WTC11 (cell line): ENCODE results near the gene GLS. TPM values are rescaled to one million over a fixed set of nuclear protein-coding genes. Genes with fewer than 3 reads are reported as not detected.

Experiments
- ATAC-seq: fragments of 200-7000 bp; cut with Tn5 transposase; 2 replicates; pipeline ENCODE4 v1.10.0; 2021; ENCODE audit warnings: mild to moderate bottlenecking, moderate library complexity
- CTCF ChIA-PET: fragments of 300-600 bp; sonication (Branson Sonifier 250); formaldehyde crosslinking; loops from one replicate; lab custom pipeline; 2021; ENCODE audit warnings: antibody characterized with exemption; lab: Charles Lee
- POLR2A ChIA-PET: fragments of 350-600 bp; sonication (Branson Sonifier 250); formaldehyde crosslinking; loops from one replicate; lab custom pipeline; 2021; ENCODE audit warnings: antibody characterized with exemption; lab: Charles Lee
- DNase-seq: peaks from one replicate; pipeline ENCODE4 v3.0.0; 2021; ENCODE audit warnings: low spot score
- H3K27ac Mint-ChIP-seq: 2 replicates; pipeline ENCODE4 v1.8.0; 2021; ENCODE audit warnings: mixed read lengths
- H3K27me3 Mint-ChIP-seq: 2 replicates; pipeline ENCODE4 v1.8.0; 2021; ENCODE audit warnings: low read depth, mild to moderate bottlenecking, moderate library complexity, mixed read lengths
- H3K36me3 Mint-ChIP-seq: 2 replicates; pipeline ENCODE4 v1.8.0; 2021; ENCODE audit warnings: mixed read lengths
- H3K4me1 Mint-ChIP-seq: 2 replicates; pipeline ENCODE4 v1.8.0; 2022; ENCODE audit warnings: mixed read lengths
- H3K4me3 Mint-ChIP-seq: 2 replicates; pipeline ENCODE4 v1.8.0; 2021; ENCODE audit warnings: mild to moderate bottlenecking, moderate library complexity, mixed read lengths
- H3K9me3 Mint-ChIP-seq: 2 replicates; pipeline ENCODE4 v1.8.0; 2021; ENCODE audit warnings: mixed read lengths
- ESRRA ChIP-seq: sonication (generic); formaldehyde crosslinking; IDR thresholded peaks from 2 replicates; pipeline ENCODE4 v1.8.1; 2022; ENCODE audit warnings: mild to moderate bottlenecking, missing genetic modification reagents, borderline replicate concordance
- GTF2I ChIP-seq: fragments of 250-450 bp; sonication (Bioruptor Pico); conservative IDR thresholded peaks from 2 replicates; pipeline ENCODE4 v1.4.0; 2021; ENCODE audit warnings: mild to moderate bottlenecking
- HMGA2 ChIP-seq: fragments of 250-450 bp; sonication (Bioruptor Pico); IDR thresholded peaks from 2 replicates; pipeline ENCODE4 v1.4.0; 2021; ENCODE audit warnings: mild to moderate bottlenecking, moderate library complexity
- MXD4 ChIP-seq: fragments of 250-450 bp; sonication (Bioruptor Pico); IDR thresholded peaks from 2 replicates; pipeline ENCODE4 v1.8.0; 2021; ENCODE audit warnings: mild to moderate bottlenecking, moderate library complexity, borderline replicate concordance
- NFATC4 ChIP-seq: fragments of 250-450 bp; sonication (Bioruptor Pico); IDR thresholded peaks from 2 replicates; pipeline ENCODE4 v1.9.0; 2021; ENCODE audit warnings: mild to moderate bottlenecking
- NFYB ChIP-seq: sonication (generic); formaldehyde crosslinking; conservative IDR thresholded peaks from 2 replicates; pipeline ENCODE4 v1.8.0; 2022; ENCODE audit warnings: low read depth, missing genetic modification reagents
- NR3C1 ChIP-seq: sonication (generic); formaldehyde crosslinking; conservative IDR thresholded peaks from 2 replicates; pipeline ENCODE4 v1.8.1; 2023; ENCODE audit warnings: low read depth, mild to moderate bottlenecking, missing genetic modification reagents
- OVOL2 ChIP-seq: fragments of 250-450 bp; sonication (Bioruptor Pico); IDR thresholded peaks from 2 replicates; pipeline ENCODE4 v1.9.0; 2021; ENCODE audit warnings: mild to moderate bottlenecking, borderline replicate concordance
- SMAD3 ChIP-seq: sonication (generic); formaldehyde crosslinking; IDR thresholded peaks from 2 replicates; pipeline ENCODE4 v1.8.0; 2022; ENCODE audit warnings: missing genetic modification reagents, mild to moderate bottlenecking, borderline replicate concordance
- TCF7 ChIP-seq: sonication (generic); formaldehyde crosslinking; IDR thresholded peaks from 2 replicates; pipeline ENCODE4 v1.8.0; 2022; ENCODE audit warnings: mild to moderate bottlenecking, low read depth, missing genetic modification reagents, moderate library complexity
- TEAD1 ChIP-seq: sonication (generic); formaldehyde crosslinking; IDR thresholded peaks from 2 replicates; pipeline ENCODE4 v1.8.0; 2022; ENCODE audit warnings: mild to moderate bottlenecking, missing genetic modification reagents
- total RNA-seq: library from RNA; stranded (reverse); gene quantifications from 3 replicates; pipeline ENCODE4 v1.2.3, GENCODE V29; 2021
- TF ChIP-seq, protein P1 (sequence below): sonication (generic); formaldehyde crosslinking; IDR thresholded peaks from 2 replicates; pipeline ENCODE4 v1.8.0; 2022; ENCODE audit warnings: mild to moderate bottlenecking, missing genetic modification reagents
- TF ChIP-seq, protein P2 (sequence below): sonication (generic); formaldehyde crosslinking; IDR thresholded peaks from 2 replicates; pipeline ENCODE4 v1.8.1; 2023; ENCODE audit warnings: mild to moderate bottlenecking, missing genetic modification reagents, borderline replicate concordance
- TF ChIP-seq, protein P3 (sequence below): sonication (generic); formaldehyde crosslinking; IDR thresholded peaks from 2 replicates; pipeline ENCODE4 v1.8.0; 2023; ENCODE audit warnings: missing genetic modification reagents, mild to moderate bottlenecking, borderline replicate concordance
- TF ChIP-seq, protein P4 (sequence below): fragments of 200-600 bp; IDR thresholded peaks from 2 replicates; pipeline ENCODE4 v1.8.0; 2022; ENCODE audit warnings: antibody characterized with exemption
- TF ChIP-seq, protein P5 (sequence below): fragments of 250-450 bp; sonication (Bioruptor Pico); IDR thresholded peaks from 2 replicates; pipeline ENCODE4 v1.8.0; 2021; ENCODE audit warnings: mild to moderate bottlenecking
- TF ChIP-seq, protein P6 (sequence below): sonication (generic); formaldehyde crosslinking; IDR thresholded peaks from 2 replicates; pipeline ENCODE4 v1.8.0; 2022; ENCODE audit warnings: mild to moderate bottlenecking, missing genetic modification reagents

The GLS gene
- total RNA-seq, 1 experiment from 2014 or later, result 115 TPM

DNA sequence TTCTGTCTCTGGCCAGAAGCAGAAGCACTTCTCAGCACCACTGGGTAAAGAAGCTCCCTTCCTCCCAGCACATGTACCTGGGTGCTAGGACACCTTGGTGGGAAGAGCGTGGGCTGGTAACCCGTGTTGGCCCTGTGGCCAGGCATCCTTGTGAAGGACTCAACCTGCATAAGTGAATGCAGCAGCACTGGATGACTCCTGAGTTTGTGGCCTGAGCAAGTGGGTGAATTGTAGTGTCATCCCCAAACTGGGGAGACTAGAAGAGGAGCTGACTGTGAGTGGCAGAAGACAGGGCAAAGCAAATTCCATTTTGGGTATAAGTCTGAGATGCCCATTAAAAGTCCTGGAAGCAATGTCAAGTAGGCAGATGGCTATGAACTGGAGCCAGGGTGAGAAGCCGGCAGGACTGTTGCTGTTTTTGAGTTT is 70.0 kb downstream of the GLS start:
- DNase-seq (no peak), ATAC-seq (no peak)
- Mint-ChIP-seq H3K36me3 (no peaks in the 10 kb centered on the region), H3K4me3 (no peak overlapping the region), H3K4me1 (peaks cover 8% of the 10 kb centered on the region), H3K27me3 (no peaks in the 10 kb centered on the region), H3K9me3 (no peaks in the 10 kb centered on the region), H3K27ac (no peak overlapping the region)
- ChIA-PET CTCF (interaction anchor here (0.9 kb wide), 1 partner anchor 62 kb away, joined by 3 read pairs; no protein-coding TSS in a partner anchor), POLR2A (interaction anchor here (0.6 kb wide), 2 partner anchors 685 to 1152 kb away, joined by 4 to 8 read pairs; no protein-coding TSS in a partner anchor)
- no peak for TF ChIP-seq OVOL2 (CRISPR knock-in tag)
- TF ChIP-seq ESRRA, result no peak
- TF ChIP-seq, protein P1, sequence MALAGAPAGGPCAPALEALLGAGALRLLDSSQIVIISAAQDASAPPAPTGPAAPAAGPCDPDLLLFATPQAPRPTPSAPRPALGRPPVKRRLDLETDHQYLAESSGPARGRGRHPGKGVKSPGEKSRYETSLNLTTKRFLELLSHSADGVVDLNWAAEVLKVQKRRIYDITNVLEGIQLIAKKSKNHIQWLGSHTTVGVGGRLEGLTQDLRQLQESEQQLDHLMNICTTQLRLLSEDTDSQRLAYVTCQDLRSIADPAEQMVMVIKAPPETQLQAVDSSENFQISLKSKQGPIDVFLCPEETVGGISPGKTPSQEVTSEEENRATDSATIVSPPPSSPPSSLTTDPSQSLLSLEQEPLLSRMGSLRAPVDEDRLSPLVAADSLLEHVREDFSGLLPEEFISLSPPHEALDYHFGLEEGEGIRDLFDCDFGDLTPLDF (CRISPR knock-in tag), result no peak
- TF ChIP-seq, protein P2, sequence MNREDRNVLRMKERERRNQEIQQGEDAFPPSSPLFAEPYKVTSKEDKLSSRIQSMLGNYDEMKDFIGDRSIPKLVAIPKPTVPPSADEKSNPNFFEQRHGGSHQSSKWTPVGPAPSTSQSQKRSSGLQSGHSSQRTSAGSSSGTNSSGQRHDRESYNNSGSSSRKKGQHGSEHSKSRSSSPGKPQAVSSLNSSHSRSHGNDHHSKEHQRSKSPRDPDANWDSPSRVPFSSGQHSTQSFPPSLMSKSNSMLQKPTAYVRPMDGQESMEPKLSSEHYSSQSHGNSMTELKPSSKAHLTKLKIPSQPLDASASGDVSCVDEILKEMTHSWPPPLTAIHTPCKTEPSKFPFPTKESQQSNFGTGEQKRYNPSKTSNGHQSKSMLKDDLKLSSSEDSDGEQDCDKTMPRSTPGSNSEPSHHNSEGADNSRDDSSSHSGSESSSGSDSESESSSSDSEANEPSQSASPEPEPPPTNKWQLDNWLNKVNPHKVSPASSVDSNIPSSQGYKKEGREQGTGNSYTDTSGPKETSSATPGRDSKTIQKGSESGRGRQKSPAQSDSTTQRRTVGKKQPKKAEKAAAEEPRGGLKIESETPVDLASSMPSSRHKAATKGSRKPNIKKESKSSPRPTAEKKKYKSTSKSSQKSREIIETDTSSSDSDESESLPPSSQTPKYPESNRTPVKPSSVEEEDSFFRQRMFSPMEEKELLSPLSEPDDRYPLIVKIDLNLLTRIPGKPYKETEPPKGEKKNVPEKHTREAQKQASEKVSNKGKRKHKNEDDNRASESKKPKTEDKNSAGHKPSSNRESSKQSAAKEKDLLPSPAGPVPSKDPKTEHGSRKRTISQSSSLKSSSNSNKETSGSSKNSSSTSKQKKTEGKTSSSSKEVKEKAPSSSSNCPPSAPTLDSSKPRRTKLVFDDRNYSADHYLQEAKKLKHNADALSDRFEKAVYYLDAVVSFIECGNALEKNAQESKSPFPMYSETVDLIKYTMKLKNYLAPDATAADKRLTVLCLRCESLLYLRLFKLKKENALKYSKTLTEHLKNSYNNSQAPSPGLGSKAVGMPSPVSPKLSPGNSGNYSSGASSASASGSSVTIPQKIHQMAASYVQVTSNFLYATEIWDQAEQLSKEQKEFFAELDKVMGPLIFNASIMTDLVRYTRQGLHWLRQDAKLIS (CRISPR knock-in tag), result no peak
- TF ChIP-seq, protein P3, sequence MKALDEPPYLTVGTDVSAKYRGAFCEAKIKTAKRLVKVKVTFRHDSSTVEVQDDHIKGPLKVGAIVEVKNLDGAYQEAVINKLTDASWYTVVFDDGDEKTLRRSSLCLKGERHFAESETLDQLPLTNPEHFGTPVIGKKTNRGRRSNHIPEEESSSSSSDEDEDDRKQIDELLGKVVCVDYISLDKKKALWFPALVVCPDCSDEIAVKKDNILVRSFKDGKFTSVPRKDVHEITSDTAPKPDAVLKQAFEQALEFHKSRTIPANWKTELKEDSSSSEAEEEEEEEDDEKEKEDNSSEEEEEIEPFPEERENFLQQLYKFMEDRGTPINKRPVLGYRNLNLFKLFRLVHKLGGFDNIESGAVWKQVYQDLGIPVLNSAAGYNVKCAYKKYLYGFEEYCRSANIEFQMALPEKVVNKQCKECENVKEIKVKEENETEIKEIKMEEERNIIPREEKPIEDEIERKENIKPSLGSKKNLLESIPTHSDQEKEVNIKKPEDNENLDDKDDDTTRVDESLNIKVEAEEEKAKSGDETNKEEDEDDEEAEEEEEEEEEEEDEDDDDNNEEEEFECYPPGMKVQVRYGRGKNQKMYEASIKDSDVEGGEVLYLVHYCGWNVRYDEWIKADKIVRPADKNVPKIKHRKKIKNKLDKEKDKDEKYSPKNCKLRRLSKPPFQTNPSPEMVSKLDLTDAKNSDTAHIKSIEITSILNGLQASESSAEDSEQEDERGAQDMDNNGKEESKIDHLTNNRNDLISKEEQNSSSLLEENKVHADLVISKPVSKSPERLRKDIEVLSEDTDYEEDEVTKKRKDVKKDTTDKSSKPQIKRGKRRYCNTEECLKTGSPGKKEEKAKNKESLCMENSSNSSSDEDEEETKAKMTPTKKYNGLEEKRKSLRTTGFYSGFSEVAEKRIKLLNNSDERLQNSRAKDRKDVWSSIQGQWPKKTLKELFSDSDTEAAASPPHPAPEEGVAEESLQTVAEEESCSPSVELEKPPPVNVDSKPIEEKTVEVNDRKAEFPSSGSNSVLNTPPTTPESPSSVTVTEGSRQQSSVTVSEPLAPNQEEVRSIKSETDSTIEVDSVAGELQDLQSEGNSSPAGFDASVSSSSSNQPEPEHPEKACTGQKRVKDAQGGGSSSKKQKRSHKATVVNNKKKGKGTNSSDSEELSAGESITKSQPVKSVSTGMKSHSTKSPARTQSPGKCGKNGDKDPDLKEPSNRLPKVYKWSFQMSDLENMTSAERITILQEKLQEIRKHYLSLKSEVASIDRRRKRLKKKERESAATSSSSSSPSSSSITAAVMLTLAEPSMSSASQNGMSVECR (CRISPR knock-in tag), result no peak
- no peak for TF ChIP-seq TCF7 (CRISPR knock-in tag)
- no peak for TF ChIP-seq NR3C1
- TF ChIP-seq HMGA2 (CRISPR knock-in tag), result no peak
- TF ChIP-seq GTF2I (CRISPR knock-in tag), result no peak
- TF ChIP-seq TEAD1 (CRISPR knock-in tag), result no peak
- no peak for TF ChIP-seq MXD4
- TF ChIP-seq NFATC4, result no peak
- TF ChIP-seq, protein P4, sequence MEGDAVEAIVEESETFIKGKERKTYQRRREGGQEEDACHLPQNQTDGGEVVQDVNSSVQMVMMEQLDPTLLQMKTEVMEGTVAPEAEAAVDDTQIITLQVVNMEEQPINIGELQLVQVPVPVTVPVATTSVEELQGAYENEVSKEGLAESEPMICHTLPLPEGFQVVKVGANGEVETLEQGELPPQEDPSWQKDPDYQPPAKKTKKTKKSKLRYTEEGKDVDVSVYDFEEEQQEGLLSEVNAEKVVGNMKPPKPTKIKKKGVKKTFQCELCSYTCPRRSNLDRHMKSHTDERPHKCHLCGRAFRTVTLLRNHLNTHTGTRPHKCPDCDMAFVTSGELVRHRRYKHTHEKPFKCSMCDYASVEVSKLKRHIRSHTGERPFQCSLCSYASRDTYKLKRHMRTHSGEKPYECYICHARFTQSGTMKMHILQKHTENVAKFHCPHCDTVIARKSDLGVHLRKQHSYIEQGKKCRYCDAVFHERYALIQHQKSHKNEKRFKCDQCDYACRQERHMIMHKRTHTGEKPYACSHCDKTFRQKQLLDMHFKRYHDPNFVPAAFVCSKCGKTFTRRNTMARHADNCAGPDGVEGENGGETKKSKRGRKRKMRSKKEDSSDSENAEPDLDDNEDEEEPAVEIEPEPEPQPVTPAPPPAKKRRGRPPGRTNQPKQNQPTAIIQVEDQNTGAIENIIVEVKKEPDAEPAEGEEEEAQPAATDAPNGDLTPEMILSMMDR, result no peak
- no peak for TF ChIP-seq SMAD3

DNA sequence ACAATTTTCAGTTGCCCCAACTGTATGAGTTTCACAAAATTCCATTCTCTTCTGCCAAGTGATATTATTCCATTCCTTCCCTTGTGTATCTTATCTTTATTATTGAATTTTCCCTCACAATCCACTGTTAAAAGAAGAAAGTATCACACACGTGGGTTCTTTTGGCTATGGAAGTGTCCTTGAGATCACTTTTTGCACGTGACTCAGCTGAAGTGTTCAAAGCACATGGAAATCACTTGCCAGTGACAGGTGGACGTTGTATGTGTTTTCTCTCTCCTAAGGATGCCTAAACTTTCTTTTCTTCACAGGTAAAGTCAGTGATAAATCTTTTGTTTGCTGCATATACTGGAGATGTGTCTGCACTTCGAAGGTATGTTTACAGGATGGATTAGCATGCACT is 72.6 kb downstream of the GLS start:
- POLR2A ChIA-PET, result no interaction called here
- DNase-seq, result no peak
- Mint-ChIP-seq H3K4me3 (no peak overlapping the region), H3K4me1 (no peaks in the 10 kb centered on the region), H3K9me3 (peaks cover 14% of the 10 kb centered on the region), H3K27ac (no peak overlapping the region), H3K36me3 (peaks cover 11% of the 10 kb centered on the region), H3K27me3 (no peaks in the 10 kb centered on the region; the same call in 1 of the 2 replicates)
- CTCF ChIA-PET, result no interaction called here
- TF ChIP-seq, protein P5, sequence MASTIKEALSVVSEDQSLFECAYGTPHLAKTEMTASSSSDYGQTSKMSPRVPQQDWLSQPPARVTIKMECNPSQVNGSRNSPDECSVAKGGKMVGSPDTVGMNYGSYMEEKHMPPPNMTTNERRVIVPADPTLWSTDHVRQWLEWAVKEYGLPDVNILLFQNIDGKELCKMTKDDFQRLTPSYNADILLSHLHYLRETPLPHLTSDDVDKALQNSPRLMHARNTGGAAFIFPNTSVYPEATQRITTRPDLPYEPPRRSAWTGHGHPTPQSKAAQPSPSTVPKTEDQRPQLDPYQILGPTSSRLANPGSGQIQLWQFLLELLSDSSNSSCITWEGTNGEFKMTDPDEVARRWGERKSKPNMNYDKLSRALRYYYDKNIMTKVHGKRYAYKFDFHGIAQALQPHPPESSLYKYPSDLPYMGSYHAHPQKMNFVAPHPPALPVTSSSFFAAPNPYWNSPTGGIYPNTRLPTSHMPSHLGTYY (CRISPR knock-in tag), result no peak
- no peak for TF ChIP-seq NFYB (CRISPR knock-in tag)
- TF ChIP-seq HMGA2 (CRISPR knock-in tag), result no peak
- TF ChIP-seq, protein P6, sequence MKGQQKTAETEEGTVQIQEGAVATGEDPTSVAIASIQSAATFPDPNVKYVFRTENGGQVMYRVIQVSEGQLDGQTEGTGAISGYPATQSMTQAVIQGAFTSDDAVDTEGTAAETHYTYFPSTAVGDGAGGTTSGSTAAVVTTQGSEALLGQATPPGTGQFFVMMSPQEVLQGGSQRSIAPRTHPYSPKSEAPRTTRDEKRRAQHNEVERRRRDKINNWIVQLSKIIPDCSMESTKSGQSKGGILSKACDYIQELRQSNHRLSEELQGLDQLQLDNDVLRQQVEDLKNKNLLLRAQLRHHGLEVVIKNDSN (CRISPR knock-in tag), result no peak
- no peak for ATAC-seq
